NCI-H345 treated with DMSO at 0.1 percent for 48 hours (cell line): ENCODE measurements around the gene TMEM135.
"Not testable (repeated sequence)": the region's sequence is repeated elsewhere in the genome, so short reads cannot be mapped to it uniquely, and the experiment has no call there.

Experiments used
- DNase-seq: peaks from one replicate; lab custom pipeline; 2025; ENCODE audit not compliant: unreplicated experiment; lab: John Stamatoyannopoulos, UW

TMEM135 gene

DNA sequence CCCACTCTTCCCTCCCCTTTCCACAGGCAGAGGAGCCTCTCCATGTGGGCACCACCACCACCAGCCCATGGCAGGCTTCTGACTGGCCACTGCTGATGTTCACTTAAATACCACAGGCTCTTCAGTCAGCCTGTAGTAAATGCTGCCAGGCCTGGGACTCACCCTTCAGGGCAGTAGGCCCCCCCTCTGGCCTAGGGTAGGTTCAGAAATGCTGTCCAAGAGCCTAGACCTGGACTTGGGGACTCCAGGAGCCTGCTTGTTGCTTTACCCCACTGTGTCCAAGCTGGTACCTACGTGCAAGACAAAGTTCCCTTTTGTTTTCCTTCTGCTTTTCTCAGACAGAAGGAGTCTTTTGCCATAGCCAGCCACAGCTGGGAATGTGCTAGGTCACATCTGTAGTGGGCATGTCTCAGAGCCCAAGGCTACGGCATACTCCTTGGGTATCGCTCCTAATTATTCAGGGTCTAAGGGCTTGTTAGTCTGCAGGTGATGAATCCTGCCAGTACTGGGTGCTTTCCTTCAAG is 38.6 kb downstream of the TMEM135 start:
- DNase-seq: no peak

- no peak for DNase-seq
These were observed 39.2 kb downstream of the TMEM135 start for GRCh38 chr11:87076874-87077429.

GRCh38 chr11:87081358-87081757 is 43.6 kb downstream of the TMEM135 start:
- DNase-seq: no peak

DNA sequence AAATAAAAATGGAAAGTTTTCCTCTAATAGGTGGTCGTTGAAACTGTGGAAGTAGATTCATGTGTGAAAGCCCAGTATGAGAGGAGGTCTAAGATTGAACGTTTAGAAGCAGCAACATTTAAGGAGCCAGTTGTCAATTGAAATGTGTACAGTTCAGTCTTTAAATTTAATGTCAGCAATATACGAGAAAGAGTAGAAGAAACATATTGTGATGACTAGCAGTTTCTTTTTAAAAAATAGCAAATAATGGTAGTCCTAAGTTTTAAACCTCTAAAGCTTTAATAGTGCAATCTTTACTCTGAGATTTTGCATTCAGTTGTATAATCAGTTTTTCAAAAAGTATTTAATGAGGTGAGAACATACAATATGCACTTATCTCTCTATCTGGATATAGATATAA is 44.9 kb downstream of the TMEM135 start:
- DNase-seq: no peak

GRCh38 chr11:87083029-87083428 is 45.3 kb downstream of the TMEM135 start:
- no peak for DNase-seq

DNA sequence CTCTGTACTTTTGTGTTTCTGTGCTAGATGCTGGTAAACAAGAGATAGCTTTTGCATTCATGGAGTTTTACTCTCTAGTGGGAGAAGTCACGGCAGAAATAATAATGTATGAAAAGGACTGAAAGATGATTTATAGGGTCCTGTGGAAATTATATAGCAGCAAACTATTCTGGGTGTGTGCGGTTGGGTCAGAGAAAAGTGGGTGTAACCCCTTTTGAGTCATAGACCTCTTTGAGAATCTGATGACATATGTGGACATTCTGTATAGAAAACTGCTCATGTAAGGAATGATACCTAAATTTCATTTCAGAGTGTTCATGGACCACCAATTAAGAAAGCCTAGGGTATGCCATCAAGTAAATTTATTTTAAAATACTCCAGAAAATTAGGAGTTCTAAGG is 54.4 kb downstream of the TMEM135 start:
- no peak for DNase-seq

DNA sequence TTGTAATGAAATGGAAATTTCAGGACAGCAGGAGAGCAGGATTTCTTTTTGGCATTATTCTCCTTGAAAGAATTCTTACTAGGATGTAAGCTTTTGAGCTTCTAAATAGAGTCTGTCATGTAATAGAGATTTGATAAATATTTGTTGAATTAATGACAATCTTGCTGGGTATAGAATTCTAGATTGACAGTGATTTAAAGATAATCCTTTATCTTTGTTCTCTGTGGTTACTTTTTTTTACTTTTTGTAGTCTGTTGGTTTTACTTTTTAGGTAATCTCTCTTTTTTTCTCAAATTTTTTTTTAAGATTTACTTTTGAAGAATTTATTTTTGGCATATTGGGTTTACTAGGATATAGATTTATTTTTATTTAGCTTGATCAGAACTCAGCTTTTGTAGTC is 54.8 kb downstream of the TMEM135 start:
- no peak for DNase-seq

GRCh38 chr11:87097582-87097981 is 59.8 kb downstream of the TMEM135 start:
- DNase-seq: no peak

DNA sequence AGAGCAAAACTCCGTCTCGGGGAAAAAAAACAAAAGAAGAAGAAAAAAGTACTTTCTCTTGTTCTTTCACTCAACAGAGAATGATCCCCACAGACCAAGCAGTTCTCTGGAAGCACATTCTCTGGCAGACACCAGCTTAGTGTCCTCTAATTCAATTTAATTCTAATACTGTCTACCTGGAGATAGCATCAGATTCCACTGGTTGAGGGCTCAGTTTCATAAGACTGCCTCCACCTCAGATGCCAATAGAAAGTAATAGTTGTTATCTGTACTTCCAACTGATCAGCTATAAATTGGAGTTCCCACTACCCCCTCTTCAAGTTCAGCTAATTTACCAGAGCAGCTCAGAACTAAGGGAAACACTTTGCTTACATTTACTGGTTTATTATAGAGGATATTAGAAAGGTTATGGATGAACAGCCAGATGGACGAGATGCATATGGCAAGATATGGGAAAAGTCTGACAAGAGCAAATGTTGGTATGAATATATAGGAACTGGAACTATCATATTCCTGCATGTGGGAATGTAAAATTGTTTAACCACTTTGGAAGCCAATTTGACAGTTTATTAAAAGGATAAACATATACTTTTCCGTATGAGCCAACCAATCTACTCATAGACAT is 64.3 kb downstream of the TMEM135 start:
- DNase-seq: no peak

GRCh38 chr11:87105826-87106225 is 68.1 kb downstream of the TMEM135 start:
- not testable (repeated sequence) for DNase-seq

- DNase-seq: not testable (repeated sequence)
These were observed 69.6 kb downstream of the TMEM135 start for GRCh38 chr11:87107379-87107778.

- no peak for DNase-seq
These were observed 72.9 kb downstream of the TMEM135 start for GRCh38 chr11:87110443-87111131.

DNA sequence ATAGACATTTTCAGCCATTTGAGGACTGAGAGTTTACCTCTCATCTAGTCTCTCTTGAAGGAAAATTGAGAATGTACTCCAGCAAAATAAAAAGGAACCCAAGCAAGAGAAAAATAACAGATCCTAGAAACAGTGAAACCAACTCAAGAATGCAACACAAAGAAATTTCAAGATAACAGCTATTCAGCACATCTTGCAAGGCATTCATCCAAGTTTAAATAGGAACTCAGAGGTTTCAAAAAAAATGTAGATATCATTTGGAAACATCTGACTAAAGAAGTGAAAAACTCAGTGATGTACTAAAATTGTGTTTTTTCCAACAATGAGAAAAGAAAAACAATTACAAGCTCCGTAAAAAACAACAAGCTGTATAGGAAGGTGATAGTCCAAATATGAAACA is 76.4 kb downstream of the TMEM135 start:
- DNase-seq: no peak

DNA sequence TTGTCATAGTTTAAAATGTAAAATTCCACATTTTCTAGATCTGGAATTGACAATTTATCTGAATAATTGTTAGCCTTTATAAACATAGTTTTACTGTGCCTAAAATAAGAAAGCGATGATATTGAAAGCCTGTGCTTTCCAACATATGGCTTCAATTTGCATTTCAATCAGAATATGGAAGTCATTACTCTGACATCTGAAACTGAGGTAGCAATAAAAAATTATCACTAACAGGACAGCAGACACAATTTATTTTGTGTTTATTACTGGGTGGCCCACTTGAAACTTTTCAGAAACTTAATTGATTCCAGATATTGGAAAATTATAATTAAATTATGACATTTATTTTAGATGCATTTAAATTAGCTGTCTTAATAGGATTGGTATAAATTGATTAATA is 78.5 kb downstream of the TMEM135 start:
- no peak for DNase-seq

- no peak for DNase-seq
These were observed 83.2 kb downstream of the TMEM135 start for GRCh38 chr11:87120937-87121336.

DNA sequence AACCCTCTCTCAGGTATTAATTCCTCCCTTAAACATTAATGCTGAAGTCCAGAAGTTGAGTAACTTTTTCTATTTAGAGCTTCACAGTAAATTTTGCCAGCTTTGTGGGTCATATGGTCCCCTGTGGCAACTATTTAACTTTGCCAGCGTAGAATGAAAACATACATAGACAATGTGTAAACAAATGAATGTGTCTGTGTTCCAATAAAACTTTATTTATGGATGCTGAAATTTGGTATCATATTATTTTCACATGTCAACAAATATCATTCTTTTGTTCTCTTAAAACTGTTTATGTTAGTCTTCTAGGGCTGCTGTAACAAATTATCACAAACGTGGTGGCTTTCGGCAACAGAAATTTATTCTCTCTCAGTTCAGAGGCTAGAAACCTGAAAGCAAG is 85.1 kb downstream of the TMEM135 start:
- DNase-seq: no peak

DNA sequence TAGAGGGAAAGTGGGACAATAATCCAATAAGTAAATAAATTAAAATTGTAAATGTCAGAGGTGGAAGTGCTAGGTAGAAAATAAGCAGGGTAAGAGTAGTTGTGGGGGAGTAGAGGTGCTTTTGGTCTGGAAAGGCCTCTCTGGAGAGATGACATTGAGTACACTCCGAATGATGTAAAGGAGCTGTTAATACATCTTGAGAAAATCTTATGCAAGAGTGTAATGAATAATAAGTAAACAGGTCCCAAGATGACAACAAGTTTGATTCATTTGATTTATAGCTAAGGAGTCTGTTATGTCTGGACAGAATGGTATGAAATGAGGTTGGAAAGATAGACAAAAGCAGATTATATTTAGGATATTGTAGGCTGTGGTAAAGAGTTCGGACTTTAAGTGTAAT is 87.5 kb downstream of the TMEM135 start:
- no peak for DNase-seq

DNA sequence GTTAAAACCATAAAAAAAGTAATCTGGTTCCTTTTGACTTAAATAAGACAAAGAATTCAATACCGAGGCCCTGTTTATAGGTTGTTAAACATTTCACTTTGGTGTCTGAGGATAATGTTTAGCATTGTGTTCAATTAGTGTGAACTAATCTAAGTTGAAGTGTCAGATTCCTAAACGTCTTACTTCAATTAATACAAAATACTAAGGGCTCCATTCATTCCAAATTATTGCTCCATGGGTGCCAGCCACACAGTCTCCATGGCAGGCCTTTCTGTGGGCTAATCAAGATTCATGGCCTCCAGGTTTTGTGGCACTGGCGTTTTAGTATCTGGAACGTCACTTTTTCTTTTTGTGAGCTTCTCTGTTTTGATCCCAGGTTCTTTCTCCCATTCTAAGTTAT is 89.4 kb downstream of the TMEM135 start:
- no peak for DNase-seq

DNA sequence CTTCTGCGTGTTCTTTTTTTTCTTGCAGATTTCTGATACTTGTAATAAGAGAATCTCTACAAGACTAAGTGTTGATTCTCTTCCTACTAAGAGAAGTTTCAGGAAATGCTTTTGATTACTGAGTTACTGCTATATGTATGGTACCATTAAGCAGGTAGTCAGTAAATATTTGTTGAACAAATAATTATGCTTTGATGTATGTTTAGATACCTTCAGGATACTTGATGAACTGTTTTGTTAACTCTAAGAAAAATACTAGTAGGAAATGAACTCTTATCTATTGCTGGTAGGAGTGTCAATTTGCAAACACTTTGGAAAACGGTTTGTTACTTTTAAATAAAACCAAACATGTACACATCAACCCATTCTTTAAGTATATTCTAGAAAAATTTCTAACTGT is 90.6 kb downstream of the TMEM135 start:
- DNase-seq: no peak

DNA sequence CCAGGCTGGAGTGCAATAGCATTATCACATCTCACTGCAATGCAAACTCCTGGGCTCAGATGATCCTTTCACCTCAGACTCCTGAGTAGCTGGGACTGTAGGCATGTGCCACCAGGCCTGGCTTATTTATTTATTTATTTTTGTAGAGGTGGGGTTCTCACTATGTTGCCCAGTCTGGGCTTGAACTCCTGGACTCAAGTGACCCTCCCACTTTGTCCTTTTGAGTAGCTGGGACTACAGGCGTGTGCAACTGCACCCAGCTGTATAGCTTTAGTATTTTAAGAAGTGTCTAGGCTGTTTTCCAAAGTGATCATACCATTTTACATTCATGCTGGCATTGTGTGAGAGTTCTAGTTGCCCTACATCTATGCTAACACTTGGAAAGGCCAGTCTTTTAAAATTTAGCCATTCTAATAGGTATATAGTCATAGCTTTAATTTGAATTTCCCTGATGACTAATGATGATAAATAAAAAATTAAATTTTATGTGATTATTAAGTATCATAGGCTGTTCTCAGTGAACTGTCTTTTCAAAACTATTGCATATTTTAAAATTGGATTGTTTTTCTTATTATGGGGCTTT is 96.9 kb downstream of the TMEM135 start:
- no peak for DNase-seq

DNA sequence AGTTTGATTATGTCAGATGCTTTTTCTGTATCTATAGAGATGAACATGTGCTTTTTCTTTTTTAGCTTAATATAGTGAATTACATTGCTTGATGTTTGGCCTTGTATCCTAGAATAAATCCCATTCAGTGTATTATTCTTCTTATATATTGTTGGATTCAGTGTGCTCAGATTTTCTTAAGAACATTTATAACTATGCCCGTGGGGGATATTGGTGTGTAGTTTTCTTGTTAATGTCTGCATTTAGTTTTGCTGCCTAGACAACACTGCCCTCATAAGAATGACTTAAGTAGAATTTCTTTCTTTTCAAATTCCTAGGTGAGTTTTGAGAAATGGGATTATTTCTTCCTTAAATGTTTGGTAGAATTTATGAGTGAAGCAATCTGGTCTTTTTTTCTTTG is 98.5 kb downstream of the TMEM135 start:
- no peak for DNase-seq

GRCh38 chr11:87137711-87138110 is 100.0 kb downstream of the TMEM135 start:
- no peak for DNase-seq
